ENCODE data around the gene MMP11.

MMP11 gene

DNA sequence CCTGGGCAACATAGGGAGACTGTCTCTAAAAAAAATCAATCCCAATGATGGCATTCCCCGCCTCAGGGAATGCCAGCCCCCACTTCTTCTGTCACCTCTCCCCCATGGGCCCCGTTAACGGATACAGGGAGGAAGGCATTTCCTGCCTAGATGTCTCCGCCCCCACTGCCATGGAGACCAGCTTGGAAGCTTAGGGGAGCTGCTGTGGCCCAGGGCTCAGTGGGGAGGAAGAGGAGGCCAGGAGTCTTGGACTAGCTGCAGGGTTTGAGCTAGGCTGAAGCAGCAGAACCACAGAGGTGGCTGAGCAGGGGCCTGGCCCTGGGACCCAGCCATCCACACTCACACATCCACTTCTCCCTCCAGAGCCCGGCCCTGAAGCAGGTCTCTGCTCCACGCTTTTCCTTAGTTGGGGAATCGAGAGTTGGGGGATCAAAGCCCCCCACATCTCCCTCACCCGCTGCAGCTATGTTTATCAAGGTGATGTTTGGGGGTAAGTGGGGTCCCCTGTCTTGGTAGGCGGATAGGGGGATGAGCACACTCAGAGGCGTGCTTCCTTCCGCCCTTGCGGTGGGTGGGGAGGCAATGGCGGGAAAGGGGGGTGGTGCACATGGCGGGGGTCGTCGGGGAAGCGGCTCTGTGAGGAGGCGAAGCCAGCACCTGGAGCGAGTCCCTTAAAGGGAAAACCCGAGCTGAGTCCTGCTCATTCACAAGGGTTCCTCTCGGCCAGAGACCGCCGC, 9.6 kb upstream of the MMP11 start, which contains the start of gene C22orf15:
TSS of gene C22orf15 (plus strand) at position 149 of the 737 bp plus-strand sequence. CDS start at position 466, 317 bp downstream.
- peak; percentile 55 for DNase-seq

DNA sequence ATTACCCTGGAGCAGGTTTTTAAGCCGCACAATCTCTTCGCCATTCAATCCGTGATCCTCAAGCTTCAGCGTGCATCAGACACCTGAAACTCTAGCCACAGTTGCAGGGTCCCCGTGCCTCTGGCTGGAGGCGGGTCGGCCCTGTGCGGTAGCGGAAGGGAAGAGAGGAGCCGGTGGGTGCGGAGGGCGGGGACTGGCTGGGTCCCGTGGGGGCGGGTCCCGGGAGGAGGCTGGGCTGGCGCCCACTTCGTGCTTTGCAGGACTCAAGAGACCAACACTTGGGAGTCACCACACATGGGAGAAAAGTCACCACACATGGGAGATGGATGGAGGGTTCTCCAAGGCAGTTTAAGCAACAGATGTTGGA, 9.1 kb upstream of the MMP11 start:
- peak; percentile 79 for DNase-seq

DNA sequence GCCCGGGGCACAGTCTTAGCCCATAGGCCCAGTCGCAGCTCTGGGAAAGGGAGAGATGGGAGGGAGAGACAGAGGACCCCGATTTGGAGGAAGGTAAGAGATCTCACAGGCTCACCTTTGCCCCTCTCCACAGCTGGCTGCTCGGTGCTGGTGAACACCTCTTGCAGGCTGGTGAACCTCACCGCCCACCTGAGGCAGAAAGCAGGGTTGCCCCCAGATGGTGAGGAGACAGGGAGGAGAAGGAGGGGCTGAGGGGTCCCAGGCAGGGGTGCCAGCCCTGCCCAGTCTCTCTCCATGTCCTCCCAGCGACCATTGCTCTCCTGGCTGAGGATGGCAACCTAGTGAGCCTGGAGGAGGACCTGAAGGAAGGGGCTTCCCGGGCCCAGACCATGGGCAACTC, 8.7 kb upstream of the MMP11 start:
- DNase-seq = no peak

DNA sequence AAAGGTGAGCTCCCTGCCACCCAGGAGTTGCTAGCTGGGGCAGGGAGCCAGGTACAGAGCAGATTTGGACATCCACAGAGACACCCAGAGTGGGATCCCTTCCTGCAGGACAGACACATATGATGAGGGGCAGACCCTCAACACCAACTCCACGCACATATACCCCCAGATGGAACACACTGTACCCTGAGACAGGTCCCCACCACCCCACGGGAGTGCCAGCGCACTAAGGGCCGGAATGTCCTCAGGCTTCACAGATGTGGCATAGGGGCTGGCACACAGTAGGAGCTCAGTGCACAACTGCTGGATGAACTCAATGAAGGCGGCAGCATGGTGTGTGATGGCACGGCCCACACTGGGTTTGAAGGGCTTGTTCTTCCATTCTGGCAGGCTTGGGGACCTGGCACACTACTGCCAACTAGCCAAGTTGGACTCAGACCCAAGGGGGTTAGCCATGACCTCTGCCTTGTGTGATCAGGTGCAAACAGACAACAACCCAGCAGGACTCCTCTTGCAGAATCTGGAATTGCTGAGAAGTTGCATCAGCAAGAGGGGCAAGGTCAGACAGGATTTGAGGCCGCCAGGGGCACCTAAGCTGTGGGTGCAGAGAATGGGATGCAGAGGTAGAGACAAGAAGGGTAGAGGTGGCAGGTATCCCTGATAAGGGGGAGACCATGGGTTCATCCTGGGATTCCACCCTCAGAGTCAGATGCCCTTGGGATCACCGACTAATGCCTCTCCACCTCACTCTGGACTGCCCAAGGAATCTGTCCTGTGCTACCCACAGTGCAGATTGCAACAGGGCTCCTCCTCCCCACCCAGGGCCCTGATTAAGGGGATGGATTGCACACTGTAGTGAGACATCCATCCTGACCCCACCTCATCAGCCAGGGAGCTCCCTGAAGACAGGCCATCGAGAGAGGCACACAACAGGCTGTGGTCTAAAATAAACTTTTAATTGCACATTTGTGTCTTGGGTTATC, 7.5 kb upstream of the MMP11 start:
- no peak for DNase-seq

DNA sequence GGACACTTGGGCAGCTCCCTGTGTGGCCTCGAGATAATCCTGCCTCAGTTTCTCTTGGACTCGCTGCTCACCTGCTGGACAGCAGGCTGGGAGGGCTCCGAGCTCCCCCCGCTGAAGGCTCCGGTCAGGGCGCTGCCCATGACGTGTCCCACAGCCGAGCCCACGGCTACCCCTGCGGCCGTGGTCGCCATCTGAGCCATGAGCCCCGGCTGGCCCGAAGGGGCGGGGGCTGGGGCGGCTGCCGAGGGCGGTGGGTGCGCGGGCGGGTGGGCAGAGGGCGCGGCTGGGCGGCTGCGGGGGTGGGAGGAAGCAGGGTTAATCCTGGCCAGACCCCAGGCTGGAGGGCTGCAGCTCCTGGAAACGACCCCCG, 5.4 kb upstream of the MMP11 start:
- no peak for DNase-seq

DNA sequence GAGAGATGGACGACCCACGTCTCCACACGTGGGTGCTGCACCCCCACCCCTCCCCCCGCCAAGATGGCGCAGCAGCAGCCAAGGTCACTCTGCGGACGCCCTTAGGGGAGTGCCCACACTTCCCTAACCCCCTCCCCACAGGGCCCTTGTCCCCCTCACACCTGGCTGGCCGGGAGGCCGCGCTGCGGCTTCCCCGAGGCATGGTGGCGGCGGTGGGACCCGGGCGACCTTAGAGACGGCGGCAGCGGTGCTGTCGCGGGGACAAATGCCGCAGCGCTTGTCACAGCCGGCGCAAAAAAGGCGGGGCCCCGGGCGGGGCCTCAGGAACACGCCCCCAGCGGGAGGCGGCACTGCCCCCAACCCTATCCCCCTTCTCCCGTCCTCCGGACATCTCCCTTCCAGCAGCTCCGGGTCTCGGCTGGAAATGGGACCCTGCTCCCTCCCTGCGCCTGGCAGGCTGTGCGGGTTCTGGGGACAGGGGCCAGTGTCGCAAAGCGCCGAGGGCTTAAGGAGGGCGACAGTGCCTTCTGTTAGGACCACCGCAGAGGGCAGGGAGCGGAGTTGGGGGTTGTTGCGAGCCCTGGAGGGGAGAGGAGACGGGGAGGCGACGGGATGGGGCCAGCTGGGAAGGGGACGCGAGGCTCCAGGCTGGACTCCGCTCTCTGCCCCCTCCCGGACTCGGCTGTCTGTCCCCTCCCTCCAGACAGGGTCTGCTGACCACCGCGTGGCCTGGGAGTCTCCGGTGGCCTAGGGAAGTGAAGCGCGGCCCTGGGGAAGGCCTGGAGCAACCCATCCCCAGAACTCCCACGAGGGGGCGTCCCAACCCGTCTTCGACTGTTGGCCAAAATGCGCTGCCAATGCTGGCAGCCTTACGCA, 4.7 kb upstream of the MMP11 start, which contains the start of gene CHCHD10:
TSS of gene CHCHD10 (minus strand) at position 300 of the 876 bp plus-strand sequence. CDS start at position 202, 98 bp downstream.
- peak; percentile 83 for DNase-seq

GRCh38 chr22:23769321-23769965, 3.2 kb upstream of the MMP11 start:
- DNase-seq = no peak

DNA sequence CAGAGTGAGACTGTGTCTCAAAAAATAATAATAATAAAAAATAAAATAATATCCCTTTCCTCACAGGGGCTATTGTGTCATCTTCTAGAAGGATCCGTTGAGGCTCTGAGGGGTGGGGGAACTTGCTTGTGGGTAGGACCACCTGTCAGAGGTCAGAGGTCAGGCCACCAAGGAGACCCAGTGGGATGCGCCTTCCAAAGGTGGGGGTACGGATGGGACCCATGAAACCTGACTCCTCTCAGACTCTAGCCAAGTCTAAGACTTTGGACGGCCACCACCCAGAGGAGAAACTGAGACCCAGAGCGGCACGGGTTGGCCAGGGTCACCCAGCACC, 367 bp upstream of the MMP11 start:
- no peak for DNase-seq

- no peak for DNase-seq
These were observed 949 bp downstream of the MMP11 start for GRCh38 chr22:23773483-23774113.

DNA sequence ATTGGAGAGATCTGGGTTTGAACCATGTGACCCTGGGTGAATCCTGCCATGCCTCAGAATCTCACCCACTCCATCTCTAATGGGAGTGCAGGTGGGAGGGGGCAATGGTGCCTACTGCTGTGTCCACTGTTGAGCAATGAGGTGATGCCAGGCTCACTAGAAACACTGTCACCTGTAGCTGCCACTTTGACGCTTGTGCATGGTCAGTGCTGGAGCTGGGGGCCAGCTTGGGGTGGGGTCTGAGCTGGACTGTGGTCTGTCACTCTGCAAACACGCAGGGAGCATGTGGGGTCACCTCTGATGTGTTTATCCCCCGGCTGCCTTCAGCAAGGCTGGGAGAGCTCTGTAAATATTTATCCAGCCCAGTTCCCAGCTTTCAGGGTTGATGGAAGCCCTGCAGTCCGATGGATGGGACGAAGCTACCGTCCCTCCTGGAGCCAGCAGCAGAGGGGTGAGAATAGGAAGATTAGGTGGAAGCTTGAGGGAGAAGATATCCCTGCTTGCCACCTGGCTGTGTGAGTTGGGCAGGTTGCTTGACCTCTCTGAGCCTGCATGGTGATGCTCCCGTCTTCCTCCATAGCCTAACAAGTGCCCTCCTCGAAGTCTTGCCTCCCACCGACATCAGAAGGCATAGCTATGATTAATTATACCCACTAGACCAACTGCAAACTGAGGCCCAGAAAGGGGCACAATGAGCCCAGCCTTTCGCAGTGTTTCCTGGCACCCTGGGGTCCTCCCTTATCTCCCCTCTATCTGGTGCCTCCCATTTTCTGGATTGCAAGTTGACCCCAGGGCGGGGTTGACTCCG, 1.7 kb downstream of the MMP11 start:
- DNase-seq = no peak

GRCh38 chr22:23774922-23775436, 2.3 kb downstream of the MMP11 start:
- no peak for DNase-seq

- no peak for DNase-seq
These were observed 3.2 kb downstream of the MMP11 start for GRCh38 chr22:23775779-23776375.

DNA sequence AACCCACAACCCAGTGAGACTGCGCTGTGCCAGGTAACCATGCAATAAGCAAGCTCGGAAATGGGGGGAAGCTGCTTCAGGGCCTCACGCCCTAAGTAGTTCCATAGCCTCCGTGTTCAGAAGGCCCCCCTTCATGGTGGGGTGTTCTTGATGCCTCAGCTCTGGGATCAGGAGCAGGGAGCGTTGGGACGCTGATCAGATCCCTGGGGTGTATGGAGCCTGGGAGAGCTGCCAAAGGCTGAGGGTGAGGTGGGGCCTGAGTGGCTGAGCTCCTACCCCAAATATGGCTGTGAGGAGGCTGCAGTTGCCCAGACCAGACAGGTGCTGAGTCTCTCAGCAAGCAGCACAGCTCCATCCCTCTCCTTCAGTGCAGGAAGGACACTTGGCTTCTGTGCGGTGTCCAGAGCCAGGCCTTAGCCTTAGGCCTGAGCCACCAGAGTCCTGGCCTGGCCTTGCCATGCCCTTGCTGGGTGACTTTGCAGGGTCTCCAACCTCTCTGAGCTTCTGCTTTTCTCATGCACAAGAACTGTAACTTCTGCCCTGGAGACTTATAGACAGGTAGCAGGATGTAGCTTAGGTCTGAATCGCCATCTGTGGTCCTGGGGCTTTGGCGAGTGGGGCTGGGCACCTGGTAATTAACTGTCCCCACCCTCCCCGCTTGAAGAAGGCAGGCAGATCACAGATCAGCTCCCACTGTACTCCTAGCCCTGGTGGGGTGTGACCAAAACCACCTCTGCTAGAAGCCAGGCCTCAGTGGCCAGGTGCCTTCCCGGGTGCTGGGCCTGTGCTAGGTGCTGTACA, 5.3 kb downstream of the MMP11 start:
- DNase-seq = no peak

GRCh38 chr22:23778577-23778900, 5.9 kb downstream of the MMP11 start:
- DNase-seq = no peak

- DNase-seq = no peak
These were observed 6.4 kb downstream of the MMP11 start for GRCh38 chr22:23779083-23779482.

GRCh38 chr22:23779731-23780130, 7.1 kb downstream of the MMP11 start:
- no peak for DNase-seq

- DNase-seq = no peak
These were observed 7.6 kb downstream of the MMP11 start for GRCh38 chr22:23780146-23780748.

DNA sequence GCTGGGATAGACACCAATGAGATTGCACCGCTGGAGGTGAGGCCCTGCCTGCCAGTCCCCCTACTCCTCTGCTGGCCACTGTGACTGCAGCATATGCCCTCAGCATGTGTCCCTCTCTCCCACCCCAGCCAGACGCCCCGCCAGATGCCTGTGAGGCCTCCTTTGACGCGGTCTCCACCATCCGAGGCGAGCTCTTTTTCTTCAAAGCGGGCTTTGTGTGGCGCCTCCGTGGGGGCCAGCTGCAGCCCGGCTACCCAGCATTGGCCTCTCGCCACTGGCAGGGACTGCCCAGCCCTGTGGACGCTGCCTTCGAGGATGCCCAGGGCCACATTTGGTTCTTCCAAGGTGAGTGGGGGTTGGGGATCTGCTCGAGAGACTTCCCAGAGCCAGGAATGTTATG, 8.4 kb downstream of the MMP11 start:
- no peak for DNase-seq

GRCh38 chr22:23781511-23782183, 9.0 kb downstream of the MMP11 start:
- DNase-seq = no peak

All from CD4-positive, alpha-beta T cell treated with Interleukin-6 for 4 hours (primary cell).